Measurements from ENCODE around the gene CTDSP1.

Gene CTDSP1

GRCh38 chr2:218403810-218404209 is 4.1 kb downstream of the CTDSP1 start:
- no peak for DNase-seq (ENCODE audit: low read depth in 2 of 2)
- H3K4me3 ChIP-seq (replicated peaks in 1 of 2; ENCODE audit: low read depth in 2 of 2, low read length in 2 of 2) = no peak overlapping the region
- TF ChIP-seq CTCF (IDR thresholded peaks at IDR 0.05; ENCODE audit: low read depth, low read length) = no peak

GRCh38 chr2:218404351-218405085 is 4.8 kb downstream of the CTDSP1 start:
- H3K4me3 ChIP-seq (replicated peaks in 1 of 2; ENCODE audit: low read depth in 2 of 2, low read length in 2 of 2) = no peak overlapping the region
- DNase-seq (ENCODE audit: low read depth in 2 of 2) = no peak
- TF ChIP-seq CTCF (IDR thresholded peaks at IDR 0.05; ENCODE audit: low read depth, low read length) = no peak

GRCh38 chr2:218405086-218405745 is 5.5 kb downstream of the CTDSP1 start:
- TF ChIP-seq CTCF (IDR thresholded peaks at IDR 0.05; ENCODE audit: low read depth, low read length) = no peak
- no peak for DNase-seq (ENCODE audit: low read depth in 2 of 2)

GRCh38 chr2:218405746-218406208 is 6.1 kb downstream of the CTDSP1 start:
- H3K4me3 ChIP-seq (replicated peaks in 1 of 2; ENCODE audit: low read depth in 2 of 2, low read length in 2 of 2) = peak overlapping the region; percentile 13 to 34
- DNase-seq (ENCODE audit: low read depth in 2 of 2) = no peak
- TF ChIP-seq CTCF (IDR thresholded peaks at IDR 0.05; ENCODE audit: low read depth, low read length) = no peak

More at GRCh38 chr2:218405086-218405745, 5.5 kb downstream of the CTDSP1 start:
- no peak overlapping the region for H3K4me3 ChIP-seq (replicated peaks in 1 of 2; ENCODE audit: low read depth in 2 of 2, low read length in 2 of 2)

GRCh38 chr2:218406209-218406948 is 6.7 kb downstream of the CTDSP1 start:
- peak; percentile 94 to 98 for DNase-seq (ENCODE audit: low read depth in 2 of 2)
- peak overlapping the region; percentile 37 to 39 for H3K4me3 ChIP-seq (replicated peaks in 1 of 2; ENCODE audit: low read depth in 2 of 2, low read length in 2 of 2)
- peak; percentile 83 for TF ChIP-seq CTCF (IDR thresholded peaks at IDR 0.05; ENCODE audit: low read depth, low read length)

- TF ChIP-seq CTCF (IDR thresholded peaks at IDR 0.05; ENCODE audit: low read depth, low read length) = no peak
- DNase-seq (ENCODE audit: low read depth in 2 of 2) = peak; percentile 59 to 71
- peak overlapping the region; percentile 37 to 39 for H3K4me3 ChIP-seq (replicated peaks in 1 of 2; ENCODE audit: low read depth in 2 of 2, low read length in 2 of 2)
Measured at GRCh38 chr2:218406949-218407618, 7.4 kb downstream of the CTDSP1 start.
